GM12878 (cell line): Measurements from ENCODE around the gene PNMA1. TPM values are rescaled to one million over a fixed set of nuclear protein-coding genes. Genes with fewer than 3 reads are reported as not detected.

Experiments
- ATAC-seq: fragments of 200-7000 bp; cut with Tn5 transposase; 3 replicates; pipeline ENCODE4 v1.9.1; 2020; ENCODE audit warnings: mild to moderate bottlenecking, moderate library complexity
- BruUV-seq: library from RNA; stranded (reverse); fragments of 400-500 nt; replicated peaks from 2 replicates; lab custom pipeline; 2021; lab: Mats Ljungman, UMichigan
- CTCF ChIA-PET: fragments of 300-600 bp; sonication (Branson Sonifier 250); formaldehyde crosslinking; extraction: SDS; loops from one replicate; lab custom pipeline; 2021; ENCODE audit warnings: inconsistent platforms; lab: Yijun Ruan, JAX
- POLR2A ChIA-PET: fragments of 350-600 bp; formaldehyde crosslinking; extraction: SDS; loops from one replicate; lab custom pipeline; 2021; ENCODE audit warnings: inconsistent platforms; lab: Charles Lee
- RAD21 ChIA-PET: fragments of 300-600 bp; sonication (Branson Sonifier 250); formaldehyde crosslinking; loops from one replicate; lab custom pipeline; 2023; ENCODE audit warnings: antibody characterized with exemption; ENCODE audit not compliant: unreplicated experiment; lab: Charles Lee
- SMC1A ChIA-PET: fragments of 300-600 bp; sonication (Branson Sonifier 250); formaldehyde crosslinking; loops from one replicate; lab custom pipeline; 2023; ENCODE audit not compliant: unreplicated experiment, uncharacterized antibody; lab: Charles Lee
- DNase-seq: peaks from one replicate; pipeline ENCODE4 v3.0.0-alpha.2; 2011; ENCODE audit warnings: low read depth, low spot score
- FAIRE-seq: peaks from 3 replicates; lab custom pipeline; 2011; peaks lifted over from hg19 to GRCh38; lab: Jason Lieb, UNC
- H2AFZ ChIP-seq: 2 replicates; pipeline ENCODE4 v1.6.0; 2011; ENCODE audit warnings: low read depth, low read length, control low read depth; ENCODE audit not compliant: control insufficient read depth
- H3K27ac ChIP-seq: 2 replicates; pipeline ENCODE4 v1.5.1; 2011; ENCODE audit warnings: control low read depth; ENCODE audit not compliant: control insufficient read depth, insufficient read depth
- H3K27me3 ChIP-seq, 2 experiments: replicated peaks in 1 of 2; 2 replicates each; pipeline versions ENCODE4 v1.6.0 to v1.6.1; 2011; ENCODE audit warnings: low read length in 1 of 2; ENCODE audit not compliant: control insufficient read depth in 2 of 2, insufficient read depth in 2 of 2
- H3K36me3 ChIP-seq, 2 experiments: 2 replicates each; pipeline ENCODE4 v1.5.1; 2011; ENCODE audit warnings: low read length in 1 of 2; ENCODE audit not compliant: control insufficient read depth in 2 of 2, insufficient read depth in 2 of 2
- H3K4me1 ChIP-seq: 2 replicates; pipeline ENCODE4 v1.6.1; 2011; ENCODE audit warnings: mild to moderate bottlenecking, low read length, moderate library complexity, mixed read lengths; ENCODE audit not compliant: control insufficient read depth, insufficient read depth
- H3K4me2 ChIP-seq: 2 replicates; pipeline ENCODE4 v1.6.0; 2011; ENCODE audit warnings: control low read depth; ENCODE audit not compliant: control insufficient read depth, insufficient read depth
- H3K4me3 ChIP-seq: fragments of 200-600 bp; sonication (generic); 2 replicates; pipeline ENCODE4 v1.5.1; 2016
- H3K79me2 ChIP-seq: 2 replicates; pipeline ENCODE4 v1.6.0; 2011; ENCODE audit warnings: low read length; ENCODE audit not compliant: control insufficient read depth, insufficient read depth
- H3K9ac ChIP-seq: 2 replicates; pipeline ENCODE4 v1.8.0; 2011; ENCODE audit warnings: low read length, control low read depth, mixed read lengths; ENCODE audit not compliant: control insufficient read depth, insufficient read depth
- H3K9me3 ChIP-seq: replicated peaks from 3 replicates; pipeline ENCODE4 v1.5.1; 2011; ENCODE audit warnings: mild to moderate bottlenecking, low read length; ENCODE audit not compliant: control insufficient read depth, insufficient read depth
- H4K20me1 ChIP-seq: 2 replicates; pipeline ENCODE4 v1.6.0; 2011; ENCODE audit not compliant: control insufficient read depth, insufficient read depth
- BACH1 ChIP-seq: fragments of 450-650 bp; IDR thresholded peaks from 2 replicates; pipeline ENCODE4 v1.6.1; 2017; ENCODE audit warnings: mild to moderate bottlenecking, borderline replicate concordance
- CBFB ChIP-seq: IDR thresholded peaks from 2 replicates; pipeline ENCODE4 v1.6.1; 2016; ENCODE audit warnings: antibody characterized with exemption, low read depth
- CBX5 ChIP-seq: sonication (generic); IDR thresholded peaks from 2 replicates; pipeline ENCODE4 v1.6.1; 2016; ENCODE audit warnings: low read depth, moderate library complexity, mild to moderate bottlenecking, inconsistent platforms
- CHD4 ChIP-seq: fragments of 200-600 bp; sonication (generic); IDR thresholded peaks from 2 replicates; pipeline ENCODE4 v1.6.1; 2016; ENCODE audit warnings: mild to moderate bottlenecking
- EED ChIP-seq: sonication (generic); IDR thresholded peaks from 2 replicates; pipeline ENCODE4 v1.6.1; 2016; ENCODE audit warnings: antibody characterized with exemption, low read depth
- ETV6 ChIP-seq, 2 experiments: fragments of 450-650 bp in 1 of 2; IDR thresholded peaks in 1 of 2; conservative IDR thresholded peaks in 1 of 2; 2 replicates each; pipeline ENCODE4 v1.6.1; 2014; ENCODE audit warnings: antibody characterized with exemption in 1 of 2, borderline replicate concordance in 1 of 2, low read depth in 1 of 2, mild to moderate bottlenecking in 1 of 2, moderate library complexity in 1 of 2
- HDAC2 ChIP-seq: fragments of 200-600 bp; sonication (generic); IDR thresholded peaks from 2 replicates; pipeline ENCODE4 v1.6.1; 2017
- JUNB ChIP-seq: IDR thresholded peaks from 2 replicates; pipeline ENCODE4 v1.6.1; 2016; ENCODE audit warnings: antibody characterized with exemption, mild to moderate bottlenecking
- JUND ChIP-seq: IDR thresholded peaks from 2 replicates; pipeline ENCODE4 v1.6.1; 2012; ENCODE audit warnings: low read depth, mild to moderate bottlenecking, low read length, improper control_type of control experiment, moderate library complexity
- NFIC ChIP-seq: IDR thresholded peaks from 2 replicates; pipeline ENCODE4 v1.6.1; 2012; ENCODE audit warnings: low read depth, mild to moderate bottlenecking, inconsistent platforms, low read length, moderate library complexity
- RUNX3 ChIP-seq: IDR thresholded peaks from 2 replicates; pipeline ENCODE4 v1.6.1; 2012; ENCODE audit warnings: low read length, inconsistent platforms
- SMC3 ChIP-seq: IDR thresholded peaks from 2 replicates; pipeline ENCODE4 v1.6.1; 2011; ENCODE audit warnings: low read length, improper control_type of control experiment, borderline replicate concordance
- SREBF1 ChIP-seq: IDR thresholded peaks from 2 replicates; pipeline ENCODE4 v1.6.1; 2012; ENCODE audit warnings: mild to moderate bottlenecking, low read length
- WRNIP1 ChIP-seq: IDR thresholded peaks from 2 replicates; pipeline ENCODE4 v1.6.1; 2011; ENCODE audit warnings: low read depth, low read length, improper control_type of control experiment, borderline replicate concordance
- WGBS: methylation state at CpG from one replicate; pipeline ENCODE4 v1.1.6; 2016; ENCODE audit warnings: low lambda C conversion rate; ENCODE audit not compliant: insufficient replicate concordance, insufficient coverage; ENCODE audit errors: missing lambda C conversion rate; 5-methylcytosine and 5-hydroxymethylcytosine counted together
- in situ Hi-C: fragments of 300-500 bp; cut with MboI; formaldehyde crosslinking; loops from 9 replicates; pipeline ENCODE4 v1.14.3; 2018; ENCODE audit warnings: mixed read lengths
- intact Hi-C: fragments of 100-400 bp; cut with micrococcal nuclease; formaldehyde crosslinking; loops from one replicate; pipeline ENCODE4 v1.14.2; 2022; ENCODE audit not compliant: unreplicated experiment
- polyA plus RNA-seq, 11 experiments: library from polyadenylated mRNA; depleted of rRNA in 4 of 11; unstranded in 6 of 11; stranded (reverse) in 5 of 11; fragments of >200 nt; fragmentation: Nextera tagmentation in 4 of 11; fragmentation: Illumina TruSeq in 1 of 11; extraction: Ambion mirVana in 4 of 11; extraction: Trizol in 1 of 11; gene quantifications; 1 replicate in 1 of 11; 2 replicates in 10 of 11; pipeline versions ENCODE4 v1.2.1 to v1.2.3, GENCODE V29; 2011 to 2016; ENCODE audit warnings: inconsistent platforms in 2 of 11, missing spikeins in 2 of 11, low read depth in 1 of 11
- total RNA-seq, 4 experiments: library from RNA; depleted of rRNA in 3 of 4; stranded (reverse); fragments of >200 nt in 3 of 4; fragmentation: Illumina TruSeq in 1 of 4; extraction: Trizol in 1 of 4; gene quantifications; 2 replicates each; pipeline versions ENCODE4 v1.2.1 to v1.2.3, GENCODE V29; 2013 to 2021

The PNMA1 gene
- total and polyA plus RNA-seq, 10 of the 15 experiments (the other 5 are each of a cell fraction or from before 2014, with no cell fraction given), result 1.8 to 39.3 (median 11.1) TPM

DNA sequence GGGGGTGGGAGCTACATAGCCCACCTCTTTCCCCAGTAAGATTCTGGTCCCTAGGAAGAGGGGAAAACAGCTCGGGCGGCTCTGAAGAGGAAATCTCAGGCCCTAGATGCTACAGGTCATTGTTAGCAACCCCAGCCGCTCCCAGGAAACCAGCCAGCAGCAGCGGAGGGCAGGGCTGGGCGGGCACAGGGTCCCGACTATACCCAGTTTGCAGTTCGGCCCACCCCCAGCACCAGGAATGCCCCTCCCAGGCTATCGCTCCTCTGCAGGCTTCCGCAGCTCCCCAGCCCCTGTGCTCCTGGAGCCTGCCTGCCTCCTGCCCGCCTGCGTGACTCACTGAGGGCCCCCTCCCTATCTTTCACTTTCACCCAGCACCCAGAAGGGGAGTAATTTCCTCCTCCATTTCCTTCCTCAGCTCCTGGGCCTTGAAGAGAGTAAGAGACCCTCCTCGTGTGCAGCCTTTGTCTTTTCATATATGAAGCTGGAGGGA, 27.2 kb upstream of the PNMA1 start:
- no peak overlapping the region for H2AFZ ChIP-seq
- H3K79me2 ChIP-seq, result peaks cover 83% of the 10 kb centered on the region
- TF ChIP-seq SMC3 (peak; percentile 2; the same call in 1 of the 2 replicates), CHD4 (no peak), EED (peak; percentile 79), BACH1 (no peak), JUND (no peak), CBX5 (no peak), RUNX3 (0 out of 2 replicates have a peak, but pooled peaks have one; percentile 5), JUNB (0 out of 2 replicates have a peak, but pooled peaks have one; percentile 10), NFIC (peak; percentile 23; the same call in 1 of the 2 replicates), WRNIP1 (0 out of 2 replicates have a peak, but pooled peaks have one; percentile 24), ETV6 (conservative IDR thresholded peaks at IDR 0.05 in 1 of 2, IDR thresholded peaks at IDR 0.05 in 1 of 2; ENCODE audit: borderline replicate concordance in 1 of 2, low read depth in 1 of 2) (peak in 1 of 2 experiments; percentile 96; a peak in 2 of 4 replicates), SREBF1 (no peak), HDAC2 (no peak), CBFB (no peak)
- no TSS peak for BruUV-seq
- peak overlapping the region; percentile 59 for H3K9ac ChIP-seq
- DNase-seq (no peak), ATAC-seq (peak; percentile 60), FAIRE-seq (no peak)
- in situ Hi-C loops (loop anchor here (5.0 to 25.0 kb wide), 2 partner anchors 86 to 296 kb away; no protein-coding TSS in a partner anchor), intact Hi-C loops (no loop called here)
- POLR2A ChIA-PET, result interaction anchor here (0.5 to 6.7 kb wide), 5 partner anchors 12 to 73 kb away, joined by 3 to 54 read pairs (median 4); no protein-coding TSS in a partner anchor
- CTCF ChIA-PET, result interaction anchor here (1.6 to 21.0 kb wide), 6 partner anchors 9 to 116 kb away, joined by 4 to 288 read pairs (median 28); a partner anchor contains a TSS
- peak overlapping the region; percentile 55 for H3K4me3 ChIP-seq
- H3K36me3 ChIP-seq, result peaks cover 24 to 47% of the 10 kb centered on the region in 2 experiments
- RAD21 ChIA-PET, result interaction anchor here (0.8 to 8.5 kb wide), 12 partner anchors 10 to 85 kb away, joined by 3 to 114 read pairs (median 5); a partner anchor contains a TSS
- WGBS, result under 1% methylated on average over 12 of the region's 12 CpGs
- H4K20me1 ChIP-seq, result peaks cover 25% of the 10 kb centered on the region
- H3K9me3 ChIP-seq, result no peaks in the 10 kb centered on the region
- H3K4me1 ChIP-seq, result peaks cover 55% of the 10 kb centered on the region
- no peaks in the 10 kb centered on the region for H3K27me3 ChIP-seq
- H3K4me2 ChIP-seq, result peak overlapping the region; percentile 96
- H3K27ac ChIP-seq, result peak overlapping the region; percentile 81
- SMC1A ChIA-PET, result interaction anchor here (0.9 to 6.7 kb wide), 8 partner anchors 9 to 84 kb away, joined by 3 to 60 read pairs (median 8); no protein-coding TSS in a partner anchor
